ENCODE data around the gene PNMA6A.
"Not testable (repeated sequence)": the region's sequence is repeated elsewhere in the genome, so short reads cannot be mapped to it uniquely, and the experiment has no call there.

PNMA6A gene

GRCh38 chrX:153071909-153072583, at the start of gene PNMA6A:
TSS of gene PNMA6A (plus strand) at chrX:153072454. CDS start at chrX:153073063, 609 bp downstream.
- FAIRE-seq; DNase-seq (ENCODE audit: low spot score): not testable (repeated sequence)

GRCh38 chrX:153026501-153026900, 45.8 kb upstream of the PNMA6A start:
- DNase-seq (ENCODE audit: low spot score); FAIRE-seq: not testable (repeated sequence)

- FAIRE-seq; DNase-seq (ENCODE audit: low spot score): not testable (repeated sequence)
Measured at GRCh38 chrX:153028487-153028886, 43.8 kb upstream of the PNMA6A start.

GRCh38 chrX:153029162-153029561, 43.1 kb upstream of the PNMA6A start:
- DNase-seq (ENCODE audit: low spot score) (no peak), FAIRE-seq (no peak)

- DNase-seq (ENCODE audit: low spot score) = no peak
- FAIRE-seq = no peak
Measured at GRCh38 chrX:153029875-153030274, 42.4 kb upstream of the PNMA6A start.

- FAIRE-seq = no peak
Measured at GRCh38 chrX:153030801-153031200, 41.5 kb upstream of the PNMA6A start.

GRCh38 chrX:153032397-153033118, 39.7 kb upstream of the PNMA6A start:
- DNase-seq (ENCODE audit: low spot score) = peak; percentile 6

More at GRCh38 chrX:153030801-153031200, 41.5 kb upstream of the PNMA6A start:
- no peak for DNase-seq (ENCODE audit: low spot score)

GRCh38 chrX:153049093-153049492, 23.2 kb upstream of the PNMA6A start:
- DNase-seq (ENCODE audit: low spot score) = no peak
- no peak for FAIRE-seq

More at GRCh38 chrX:153032397-153033118, 39.7 kb upstream of the PNMA6A start:
- FAIRE-seq = no peak

GRCh38 chrX:153052534-153052933, 19.7 kb upstream of the PNMA6A start:
- DNase-seq (ENCODE audit: low spot score) = no peak
- FAIRE-seq = no peak

GRCh38 chrX:153055871-153056749, 16.1 kb upstream of the PNMA6A start, which contains the start of gene PNMA3:
TSS of gene PNMA3 (plus strand) at chrX:153056470. CDS start at chrX:153057056, 586 bp downstream.
- no peak for DNase-seq (ENCODE audit: low spot score)
- FAIRE-seq = no peak

- DNase-seq (ENCODE audit: low spot score) (no peak), FAIRE-seq (no peak)
Measured at GRCh38 chrX:153057281-153057680, 15.0 kb upstream of the PNMA6A start.

GRCh38 chrX:153059191-153060094, 12.8 kb upstream of the PNMA6A start:
- FAIRE-seq (no peak), DNase-seq (ENCODE audit: low spot score) (no peak)

- DNase-seq (ENCODE audit: low spot score) = no peak
- no peak for FAIRE-seq
Measured at GRCh38 chrX:153060095-153060445, 12.2 kb upstream of the PNMA6A start.

- DNase-seq (ENCODE audit: low spot score) (peak; percentile 12), FAIRE-seq (peak; percentile 81)
Measured at GRCh38 chrX:153061732-153062131, 10.5 kb upstream of the PNMA6A start.

- no peak for DNase-seq (ENCODE audit: low spot score)
- FAIRE-seq = no peak
Measured at GRCh38 chrX:153063315-153063714, 8.9 kb upstream of the PNMA6A start.

GRCh38 chrX:153064061-153064460, 8.2 kb upstream of the PNMA6A start:
- DNase-seq (ENCODE audit: low spot score) = no peak
- FAIRE-seq = no peak

GRCh38 chrX:153065389-153065788, 6.9 kb upstream of the PNMA6A start:
- FAIRE-seq (no peak), DNase-seq (ENCODE audit: low spot score) (no peak)

GRCh38 chrX:153066402-153066801, 5.9 kb upstream of the PNMA6A start:
- DNase-seq (ENCODE audit: low spot score); FAIRE-seq: not testable (repeated sequence)

- FAIRE-seq; DNase-seq (ENCODE audit: low spot score): not testable (repeated sequence)
Measured at GRCh38 chrX:153073331-153073730, 1.1 kb downstream of the PNMA6A start.

GRCh38 chrX:153074262-153074899, 2.1 kb downstream of the PNMA6A start:
- no peak for DNase-seq (ENCODE audit: low spot score)
- no peak for FAIRE-seq
